Neural progenitor cell (in vitro differentiated cells): Measurements from ENCODE around the gene MACROH2A1. TPM values are rescaled to one million over a fixed set of nuclear protein-coding genes. Genes with fewer than 3 reads are reported as not detected.

Experiments
- DNase-seq: peaks from one replicate; pipeline ENCODE4 v3.0.0-alpha.2; 2016; ENCODE audit warnings: low spot score
- H2AFZ ChIP-seq: fragments of 200-600 bp; sonication (generic); replicated peaks from 2 replicates; pipeline ENCODE4 v1.6.1; 2016; ENCODE audit warnings: antibody characterized with exemption
- H3F3A ChIP-seq: fragments of 200-600 bp; sonication (generic); 2 replicates; pipeline ENCODE4 v1.6.1; 2016; ENCODE audit warnings: antibody characterized with exemption, low read depth
- H3K27ac ChIP-seq: fragments of 200-600 bp; sonication (generic); 2 replicates; pipeline ENCODE4 v1.5.1; 2016; ENCODE audit warnings: mild to moderate bottlenecking
- H3K27me3 ChIP-seq: fragments of 200-600 bp; sonication (generic); 2 replicates; pipeline ENCODE4 v1.6.1; 2016; ENCODE audit warnings: mild to moderate bottlenecking, moderate library complexity
- H3K36me3 ChIP-seq: fragments of 200-600 bp; sonication (generic); 2 replicates; pipeline ENCODE4 v1.5.1; 2016
- H3K4me1 ChIP-seq: fragments of 200-600 bp; sonication (generic); 2 replicates; pipeline ENCODE4 v1.6.1; 2016; ENCODE audit warnings: mixed run types
- H3K4me2 ChIP-seq: fragments of 200-600 bp; sonication (generic); 2 replicates; pipeline ENCODE4 v1.6.1; 2016
- H3K4me3 ChIP-seq: fragments of 200-600 bp; sonication (generic); 2 replicates; pipeline ENCODE4 v1.5.1; 2016
- H3K79me2 ChIP-seq: fragments of 200-600 bp; sonication (generic); 2 replicates; pipeline ENCODE4 v1.6.1; 2016; ENCODE audit warnings: low read depth
- H3K9ac ChIP-seq: fragments of 200-600 bp; sonication (generic); 2 replicates; pipeline ENCODE4 v1.6.1; 2016
- H3K9me3 ChIP-seq: fragments of 200-600 bp; sonication (generic); 2 replicates; pipeline ENCODE4 v1.5.1; 2016; ENCODE audit warnings: low read depth
- H4K20me1 ChIP-seq: fragments of 200-600 bp; sonication (generic); 2 replicates; pipeline ENCODE4 v1.6.1; 2016; ENCODE audit warnings: low read depth
- H3K27ac Mint-ChIP-seq: 3 replicates; pipeline ENCODE4 v1.8.0; 2021; ENCODE audit warnings: mixed read lengths
- H3K27me3 Mint-ChIP-seq: 2 replicates; pipeline ENCODE4 v1.8.0; 2022; ENCODE audit warnings: low read depth, mild to moderate bottlenecking, inconsistent platforms, moderate library complexity, mixed read lengths; ENCODE audit not compliant: insufficient read depth
- H3K36me3 Mint-ChIP-seq: 3 replicates; pipeline ENCODE4 v1.8.0; 2021; ENCODE audit warnings: mixed read lengths
- H3K4me1 Mint-ChIP-seq: 3 replicates; pipeline ENCODE4 v1.8.0; 2021; ENCODE audit warnings: mixed read lengths
- H3K4me3 Mint-ChIP-seq: 3 replicates; pipeline ENCODE4 v1.8.0; 2021; ENCODE audit warnings: mild to moderate bottlenecking, moderate library complexity, mixed read lengths
- H3K9me3 Mint-ChIP-seq: 3 replicates; pipeline ENCODE4 v1.8.0; 2020; ENCODE audit warnings: mixed read lengths
- EZH2 ChIP-seq: fragments of 200-600 bp; sonication (generic); IDR thresholded peaks from 2 replicates; pipeline ENCODE4 v1.6.1; 2017; ENCODE audit warnings: antibody characterized with exemption, mild to moderate bottlenecking, moderate library complexity
- EZH2phosphoT487 ChIP-seq: fragments of 200-600 bp; sonication (generic); IDR thresholded peaks from 2 replicates; pipeline ENCODE4 v1.6.1; 2017; ENCODE audit warnings: antibody characterized with exemption
- total RNA-seq: library from RNA; depleted of rRNA; stranded (reverse); fragments of >200 nt; gene quantifications from 2 replicates; pipeline ENCODE4 v1.2.3, GENCODE V29; 2015; ENCODE audit warnings: low replicate concordance
- TF ChIP-seq, protein P1 (sequence below): fragments of 200-600 bp; sonication (generic); IDR thresholded peaks from 2 replicates; pipeline ENCODE4 v1.5.1; 2017; ENCODE audit warnings: antibody characterized with exemption, mild to moderate bottlenecking

MACROH2A1 gene
- total RNA-seq, 1 donor from 2014 or later, result 179 TPM

- H3K9me3 ChIP-seq, result no peaks in the 10 kb centered on the region
- Mint-ChIP-seq H3K36me3 (peaks cover 21% of the 10 kb centered on the region), H3K27me3 (peaks cover 2% of the 10 kb centered on the region), H3K27ac (no peak overlapping the region), H3K4me3 (no peak overlapping the region), H3K9me3 (no peaks in the 10 kb centered on the region), H3K4me1 (peaks cover 10% of the 10 kb centered on the region)
- H3K36me3 ChIP-seq, result no peaks in the 10 kb centered on the region
- H4K20me1 ChIP-seq, result peaks cover 1% of the 10 kb centered on the region
- H3K4me2 ChIP-seq, result no peak overlapping the region
- no peaks in the 10 kb centered on the region for H3F3A ChIP-seq
- no peak overlapping the region for H2AFZ ChIP-seq
- no peaks in the 10 kb centered on the region for H3K27me3 ChIP-seq
- no peak for TF ChIP-seq EZH2
- no peak for TF ChIP-seq EZH2phosphoT487
- TF ChIP-seq, protein P1, sequence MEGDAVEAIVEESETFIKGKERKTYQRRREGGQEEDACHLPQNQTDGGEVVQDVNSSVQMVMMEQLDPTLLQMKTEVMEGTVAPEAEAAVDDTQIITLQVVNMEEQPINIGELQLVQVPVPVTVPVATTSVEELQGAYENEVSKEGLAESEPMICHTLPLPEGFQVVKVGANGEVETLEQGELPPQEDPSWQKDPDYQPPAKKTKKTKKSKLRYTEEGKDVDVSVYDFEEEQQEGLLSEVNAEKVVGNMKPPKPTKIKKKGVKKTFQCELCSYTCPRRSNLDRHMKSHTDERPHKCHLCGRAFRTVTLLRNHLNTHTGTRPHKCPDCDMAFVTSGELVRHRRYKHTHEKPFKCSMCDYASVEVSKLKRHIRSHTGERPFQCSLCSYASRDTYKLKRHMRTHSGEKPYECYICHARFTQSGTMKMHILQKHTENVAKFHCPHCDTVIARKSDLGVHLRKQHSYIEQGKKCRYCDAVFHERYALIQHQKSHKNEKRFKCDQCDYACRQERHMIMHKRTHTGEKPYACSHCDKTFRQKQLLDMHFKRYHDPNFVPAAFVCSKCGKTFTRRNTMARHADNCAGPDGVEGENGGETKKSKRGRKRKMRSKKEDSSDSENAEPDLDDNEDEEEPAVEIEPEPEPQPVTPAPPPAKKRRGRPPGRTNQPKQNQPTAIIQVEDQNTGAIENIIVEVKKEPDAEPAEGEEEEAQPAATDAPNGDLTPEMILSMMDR, result no peak
- no peak overlapping the region for H3K4me3 ChIP-seq
- H3K27ac ChIP-seq, result no peak overlapping the region
- H3K4me1 ChIP-seq, result no peaks in the 10 kb centered on the region
- H3K9ac ChIP-seq, result no peak overlapping the region
- H3K79me2 ChIP-seq, result no peaks in the 10 kb centered on the region
- DNase-seq, result no peak
Observed at GRCh38 chr5:135360278-135361274, 38.5 kb downstream of the MACROH2A1 start.

- no peaks in the 10 kb centered on the region for H3K4me1 ChIP-seq
- no peak overlapping the region for H3K9ac ChIP-seq
- Mint-ChIP-seq H3K36me3 (peaks cover 17% of the 10 kb centered on the region), H3K27ac (no peak overlapping the region), H3K4me3 (no peak overlapping the region), H3K27me3 (peaks cover 2% of the 10 kb centered on the region), H3K9me3 (no peaks in the 10 kb centered on the region), H3K4me1 (peaks cover 10% of the 10 kb centered on the region)
- DNase-seq, result no peak
- H3F3A ChIP-seq, result no peaks in the 10 kb centered on the region
- no peaks in the 10 kb centered on the region for H3K9me3 ChIP-seq
- no peaks in the 10 kb centered on the region for H3K79me2 ChIP-seq
- H4K20me1 ChIP-seq, result peaks cover 5% of the 10 kb centered on the region
- H3K4me2 ChIP-seq, result no peak overlapping the region
- no peak overlapping the region for H3K27ac ChIP-seq
- H2AFZ ChIP-seq, result no peak overlapping the region
- no peak for TF ChIP-seq EZH2phosphoT487
- TF ChIP-seq, protein P1, result no peak
- no peak for TF ChIP-seq EZH2
- H3K4me3 ChIP-seq, result no peak overlapping the region
- H3K36me3 ChIP-seq, result no peaks in the 10 kb centered on the region
- H3K27me3 ChIP-seq, result no peaks in the 10 kb centered on the region
Observed at GRCh38 chr5:135359374-135360165, 39.5 kb downstream of the MACROH2A1 start.

DNA sequence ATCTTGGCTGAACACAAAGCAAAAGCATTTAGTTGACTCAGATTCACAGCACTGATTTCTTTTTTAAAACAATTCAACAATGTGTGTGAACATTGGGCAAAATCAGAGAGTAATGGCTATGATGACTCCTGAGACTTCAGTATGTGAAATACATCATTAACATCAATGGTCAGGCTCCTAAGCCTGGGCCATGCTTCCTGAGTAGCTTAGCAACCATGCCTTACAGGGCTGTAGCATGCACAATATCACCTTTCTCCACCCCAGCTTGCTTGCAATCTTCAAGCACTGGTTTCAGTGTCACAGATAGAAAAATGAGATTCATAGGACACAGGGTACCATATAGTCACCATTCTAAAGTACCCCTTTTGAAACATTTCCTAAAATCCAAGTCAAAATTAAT, 41.3 kb downstream of the MACROH2A1 start:
- H3K27me3 ChIP-seq, result no peaks in the 10 kb centered on the region

More for the DNA sequence above, 41.3 kb downstream of the MACROH2A1 start:
- H3K9me3 ChIP-seq, result no peaks in the 10 kb centered on the region
- H3K4me2 ChIP-seq, result no peak overlapping the region
- Mint-ChIP-seq H3K36me3 (peaks cover 16% of the 10 kb centered on the region), H3K4me1 (peaks cover 10% of the 10 kb centered on the region), H3K4me3 (no peak overlapping the region), H3K27ac (no peak overlapping the region), H3K27me3 (no peaks in the 10 kb centered on the region), H3K9me3 (no peaks in the 10 kb centered on the region)
- no peak overlapping the region for H3K9ac ChIP-seq
- H2AFZ ChIP-seq, result no peak overlapping the region
- no peak overlapping the region for H3K27ac ChIP-seq
- H3K79me2 ChIP-seq, result no peaks in the 10 kb centered on the region
- no peaks in the 10 kb centered on the region for H3F3A ChIP-seq
- H3K36me3 ChIP-seq, result no peaks in the 10 kb centered on the region
- TF ChIP-seq EZH2 (no peak), EZH2phosphoT487 (no peak)
- TF ChIP-seq, protein P1, result no peak
- no peaks in the 10 kb centered on the region for H3K4me1 ChIP-seq
- H3K4me3 ChIP-seq, result no peak overlapping the region
- H4K20me1 ChIP-seq, result peaks cover 13% of the 10 kb centered on the region
- no peak for DNase-seq
